GM23248 (cell line): ENCODE data around the gene CSTPP1.

Experiments used
- EZH2 ChIP-seq: fragments of 200-600 bp; sonication (generic); IDR thresholded peaks from 2 replicates; pipeline ENCODE4 v1.6.1; 2018; ENCODE audit warnings: antibody characterized with exemption, mild to moderate bottlenecking; ENCODE audit not compliant: insufficient read depth, poor library complexity, severe bottlenecking
- EZH2phosphoT487 ChIP-seq: fragments of 200-600 bp; sonication (generic); IDR thresholded peaks from 2 replicates; pipeline ENCODE4 v1.6.1; 2018; ENCODE audit warnings: antibody characterized with exemption, moderate library complexity, mild to moderate bottlenecking, low read depth; ENCODE audit not compliant: insufficient read depth

GRCh38 chr11:47157805-47158204 is 221.2 kb downstream of the CSTPP1 start:
- TF ChIP-seq EZH2 (no peak), EZH2phosphoT487 (no peak)
